ENCODE data around the gene RMC1. TPM values are rescaled to one million over a fixed set of nuclear protein-coding genes. Genes with fewer than 3 reads are reported as not detected.

The RMC1 gene
- total and polyA plus RNA-seq, 9 donors, result 9.7 to 14.5 (median 13.1) TPM

GRCh38 chr18:23539296-23539695 is 36.0 kb downstream of the RMC1 start:
- H3K4me1 ChIP-seq (ENCODE audit: control insufficient read depth, insufficient read depth, low read length), result peaks cover 45% of the 10 kb centered on the region
- no peak overlapping the region for H3K27ac ChIP-seq (ENCODE audit: low read length)
- no peak for DNase-seq
- WGBS (ENCODE audit: insufficient coverage), result 78% methylated on average over 7 of the region's 9 CpGs
- H3K36me3 ChIP-seq (ENCODE audit: control insufficient read depth, insufficient read depth, low read length), result peaks cover 89% of the 10 kb centered on the region
- H3K9me3 ChIP-seq (replicated peaks; ENCODE audit: control insufficient read depth, low read depth, low read length), result no peaks in the 10 kb centered on the region
- no peaks in the 10 kb centered on the region for H3K27me3 ChIP-seq (ENCODE audit: control insufficient read depth, insufficient read depth, low read length)
- no peak overlapping the region for H3K4me3 ChIP-seq (ENCODE audit: low read length)

GRCh38 chr18:23539911-23540525 is 36.7 kb downstream of the RMC1 start:
- no peak for DNase-seq
- Histone ChIP-seq H3K4me1 (ENCODE audit: control insufficient read depth, insufficient read depth, low read length) (peaks cover 45% of the 10 kb centered on the region), H3K27ac (ENCODE audit: low read length) (no peak overlapping the region), H3K9me3 (replicated peaks; ENCODE audit: control insufficient read depth, low read depth, low read length) (no peaks in the 10 kb centered on the region), H3K4me3 (ENCODE audit: low read length) (no peak overlapping the region), H3K36me3 (ENCODE audit: control insufficient read depth, insufficient read depth, low read length) (peaks cover 85% of the 10 kb centered on the region), H3K27me3 (ENCODE audit: control insufficient read depth, insufficient read depth, low read length) (no peaks in the 10 kb centered on the region)
- WGBS (ENCODE audit: insufficient coverage), result 92% methylated on average over 6 of the region's 9 CpGs

GRCh38 chr18:23540867-23541266 is 37.6 kb downstream of the RMC1 start:
- H3K36me3 ChIP-seq (ENCODE audit: control insufficient read depth, insufficient read depth, low read length), result peaks cover 84% of the 10 kb centered on the region

GRCh38 chr18:23541349-23542093 is 38.2 kb downstream of the RMC1 start:
- Histone ChIP-seq H3K4me3 (ENCODE audit: low read length) (no peak overlapping the region), H3K27ac (ENCODE audit: low read length) (no peak overlapping the region), H3K9me3 (replicated peaks; ENCODE audit: control insufficient read depth, low read depth, low read length) (no peaks in the 10 kb centered on the region), H3K27me3 (ENCODE audit: control insufficient read depth, insufficient read depth, low read length) (no peaks in the 10 kb centered on the region), H3K36me3 (ENCODE audit: control insufficient read depth, insufficient read depth, low read length) (peaks cover 84% of the 10 kb centered on the region), H3K4me1 (ENCODE audit: control insufficient read depth, insufficient read depth, low read length) (peaks cover 34% of the 10 kb centered on the region)
- WGBS (ENCODE audit: insufficient coverage), result 87% methylated on average over 6 of the region's 9 CpGs
- DNase-seq, result no peak

More at GRCh38 chr18:23540867-23541266, 37.6 kb downstream of the RMC1 start:
- peak; percentile 70 for DNase-seq
- Histone ChIP-seq H3K4me3 (ENCODE audit: low read length) (no peak overlapping the region), H3K27ac (ENCODE audit: low read length) (no peak overlapping the region), H3K4me1 (ENCODE audit: control insufficient read depth, insufficient read depth, low read length) (peaks cover 39% of the 10 kb centered on the region), H3K27me3 (ENCODE audit: control insufficient read depth, insufficient read depth, low read length) (no peaks in the 10 kb centered on the region), H3K9me3 (replicated peaks; ENCODE audit: control insufficient read depth, low read depth, low read length) (no peaks in the 10 kb centered on the region)
- WGBS (ENCODE audit: insufficient coverage), result no CpG with 5 or more reads among the region's 5 CpGs

DNA sequence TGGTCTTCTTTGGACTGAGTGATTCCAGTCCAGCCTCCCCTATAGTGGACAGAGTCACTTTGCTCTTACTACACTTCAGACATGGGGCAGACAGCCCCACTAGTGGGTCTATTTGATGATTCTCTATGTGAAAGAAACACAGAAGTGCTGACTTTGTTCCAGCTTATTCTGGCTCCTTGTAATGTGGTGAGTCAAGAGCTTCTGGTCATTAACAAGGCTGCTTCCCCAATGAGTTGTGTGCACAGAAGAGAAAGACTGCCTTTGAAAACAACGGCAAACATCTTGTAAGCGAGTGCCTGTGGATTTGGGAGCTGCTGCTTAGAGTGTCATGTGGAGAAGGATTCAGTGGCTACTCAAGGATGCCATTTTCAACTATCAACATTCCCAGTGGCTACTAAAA is 39.1 kb downstream of the RMC1 start:
- H3K4me1 ChIP-seq (ENCODE audit: control insufficient read depth, insufficient read depth, low read length), result peaks cover 24% of the 10 kb centered on the region
- H3K27me3 ChIP-seq (ENCODE audit: control insufficient read depth, insufficient read depth, low read length), result no peaks in the 10 kb centered on the region
- peak; percentile 28 for DNase-seq
- peaks cover 85% of the 10 kb centered on the region for H3K36me3 ChIP-seq (ENCODE audit: control insufficient read depth, insufficient read depth, low read length)
- no CpG with 5 or more reads among the region's 2 CpGs for WGBS (ENCODE audit: insufficient coverage)
- H3K9me3 ChIP-seq (replicated peaks; ENCODE audit: control insufficient read depth, low read depth, low read length), result no peaks in the 10 kb centered on the region
- no peak overlapping the region for H3K4me3 ChIP-seq (ENCODE audit: low read length)
- no peak overlapping the region for H3K27ac ChIP-seq (ENCODE audit: low read length)

DNA sequence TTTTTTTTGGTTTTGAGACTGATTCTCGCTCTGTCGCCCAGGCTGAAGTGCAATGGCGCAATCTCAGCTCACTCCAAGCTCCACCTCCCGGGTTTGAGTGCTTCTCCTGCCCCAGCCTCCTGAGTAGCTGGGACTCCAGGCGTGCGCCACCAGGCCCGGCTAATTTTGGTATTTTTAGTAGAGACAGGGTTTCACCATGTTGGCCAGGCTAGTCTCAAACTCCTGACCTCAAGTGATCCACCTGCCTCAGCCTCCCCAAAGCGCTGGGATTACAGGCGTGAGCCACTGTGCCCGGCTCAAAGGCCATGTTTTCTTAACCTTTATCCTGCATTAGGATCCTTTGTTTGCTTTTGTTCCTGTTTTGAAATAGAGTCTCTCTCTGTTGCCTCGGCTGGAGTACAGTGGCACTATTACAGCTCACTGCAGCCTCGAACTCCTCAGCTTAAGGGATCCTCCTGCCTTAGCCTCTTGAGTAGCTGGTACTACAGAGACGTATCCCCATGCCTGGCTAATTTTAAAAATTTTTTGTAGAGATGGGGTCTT is 42.0 kb downstream of the RMC1 start:
- Histone ChIP-seq H3K36me3 (ENCODE audit: control insufficient read depth, insufficient read depth, low read length) (peaks cover 71% of the 10 kb centered on the region), H3K9me3 (replicated peaks; ENCODE audit: control insufficient read depth, low read depth, low read length) (no peaks in the 10 kb centered on the region), H3K4me1 (ENCODE audit: control insufficient read depth, insufficient read depth, low read length) (peaks cover 6% of the 10 kb centered on the region), H3K27ac (ENCODE audit: low read length) (no peak overlapping the region), H3K27me3 (ENCODE audit: control insufficient read depth, insufficient read depth, low read length) (no peaks in the 10 kb centered on the region), H3K4me3 (ENCODE audit: low read length) (no peak overlapping the region)
- DNase-seq, result no peak
- WGBS (ENCODE audit: insufficient coverage), result 100% methylated on average over 4 of the region's 13 CpGs

DNA sequence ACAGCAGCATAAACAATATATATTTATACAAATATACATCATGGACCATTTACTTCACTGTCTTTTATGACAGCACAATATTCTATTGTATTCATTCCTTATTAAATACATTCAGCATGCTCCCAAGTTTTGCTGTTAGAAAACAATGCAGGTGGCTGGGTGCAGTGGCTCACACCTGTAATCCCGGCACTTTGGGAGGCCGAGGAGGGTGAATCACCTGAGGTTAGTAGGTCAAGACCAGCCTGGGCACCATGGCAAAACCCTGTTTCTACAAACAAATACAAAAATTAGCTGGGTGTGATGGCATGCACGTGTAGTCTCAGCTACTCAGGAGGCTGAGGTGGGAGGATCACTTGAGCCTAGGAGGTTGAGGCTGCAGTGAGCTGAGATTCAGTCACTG is 44.0 kb downstream of the RMC1 start:
- Histone ChIP-seq H3K27ac (ENCODE audit: low read length) (no peak overlapping the region), H3K36me3 (ENCODE audit: control insufficient read depth, insufficient read depth, low read length) (peaks cover 67% of the 10 kb centered on the region)
- 100% methylated on average over 1 of the region's 3 CpGs for WGBS (ENCODE audit: insufficient coverage)

GRCh38 chr18:23547846-23548245 is 44.5 kb downstream of the RMC1 start:
- no peak overlapping the region for H3K4me3 ChIP-seq (ENCODE audit: low read length)
- H3K27ac ChIP-seq (ENCODE audit: low read length), result no peak overlapping the region
- no CpG with 5 or more reads among the region's 3 CpGs for WGBS (ENCODE audit: insufficient coverage)
- H3K27me3 ChIP-seq (ENCODE audit: control insufficient read depth, insufficient read depth, low read length), result no peaks in the 10 kb centered on the region
- no peak for DNase-seq
- H3K9me3 ChIP-seq (replicated peaks; ENCODE audit: control insufficient read depth, low read depth, low read length), result no peaks in the 10 kb centered on the region
- peaks cover 67% of the 10 kb centered on the region for H3K36me3 ChIP-seq (ENCODE audit: control insufficient read depth, insufficient read depth, low read length)
- H3K4me1 ChIP-seq (ENCODE audit: control insufficient read depth, insufficient read depth, low read length), result peaks cover 13% of the 10 kb centered on the region

More for the DNA sequence above, 44.0 kb downstream of the RMC1 start:
- Histone ChIP-seq H3K27me3 (ENCODE audit: control insufficient read depth, insufficient read depth, low read length) (no peaks in the 10 kb centered on the region), H3K4me1 (ENCODE audit: control insufficient read depth, insufficient read depth, low read length) (peaks cover 9% of the 10 kb centered on the region), H3K4me3 (ENCODE audit: low read length) (no peak overlapping the region), H3K9me3 (replicated peaks; ENCODE audit: control insufficient read depth, low read depth, low read length) (no peaks in the 10 kb centered on the region)
- no peak for DNase-seq

- Histone ChIP-seq H3K4me3 (ENCODE audit: low read length) (no peak overlapping the region), H3K27me3 (ENCODE audit: control insufficient read depth, insufficient read depth, low read length) (no peaks in the 10 kb centered on the region), H3K9me3 (replicated peaks; ENCODE audit: control insufficient read depth, low read depth, low read length) (no peaks in the 10 kb centered on the region), H3K27ac (ENCODE audit: low read length) (no peak overlapping the region), H3K36me3 (ENCODE audit: control insufficient read depth, insufficient read depth, low read length) (peaks cover 65% of the 10 kb centered on the region), H3K4me1 (ENCODE audit: control insufficient read depth, insufficient read depth, low read length) (peaks cover 17% of the 10 kb centered on the region)
- WGBS (ENCODE audit: insufficient coverage), result 95% methylated on average over 2 of the region's 2 CpGs
- peak; percentile 30 for DNase-seq
These were observed 45.0 kb downstream of the RMC1 start for GRCh38 chr18:23548275-23548674.

DNA sequence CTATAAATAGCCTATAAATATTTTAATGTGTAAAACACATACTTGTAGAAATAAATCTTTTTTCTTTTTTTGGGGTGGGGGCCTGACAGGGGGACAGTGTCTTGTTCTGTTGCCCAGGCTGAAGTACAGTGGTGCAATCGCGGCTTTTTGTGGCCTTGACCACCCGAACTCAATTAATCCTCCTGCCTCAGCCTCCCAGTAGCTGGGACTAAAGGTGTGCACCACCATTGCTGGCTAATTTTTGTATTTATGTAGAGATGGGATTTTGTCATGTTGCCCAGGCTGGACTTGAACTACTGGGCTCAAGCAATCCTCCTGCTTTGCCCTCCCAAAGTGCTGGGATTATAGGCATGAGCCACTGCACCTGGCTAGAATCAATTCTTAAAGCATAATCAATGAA is 45.4 kb downstream of the RMC1 start:
- DNase-seq, result no peak
- Histone ChIP-seq H3K4me1 (ENCODE audit: control insufficient read depth, insufficient read depth, low read length) (peaks cover 22% of the 10 kb centered on the region), H3K4me3 (ENCODE audit: low read length) (no peak overlapping the region), H3K36me3 (ENCODE audit: control insufficient read depth, insufficient read depth, low read length) (peaks cover 64% of the 10 kb centered on the region), H3K9me3 (replicated peaks; ENCODE audit: control insufficient read depth, low read depth, low read length) (no peaks in the 10 kb centered on the region), H3K27ac (ENCODE audit: low read length) (no peak overlapping the region), H3K27me3 (ENCODE audit: control insufficient read depth, insufficient read depth, low read length) (no peaks in the 10 kb centered on the region)
- no CpG with 5 or more reads among the region's 3 CpGs for WGBS (ENCODE audit: insufficient coverage)
